Activated CD8-positive, alpha-beta memory T cell treated with anti-CD3 and anti-CD28 coated beads, Interleukin-2, amount 50 U/mL, for 24 hours (primary cell): ENCODE results near the gene AGAP5.

Experiments used
- DNase-seq: peaks from one replicate; pipeline ENCODE4 v3.0.0-alpha.2; 2020; ENCODE audit errors: extremely low read depth

Gene AGAP5

DNA sequence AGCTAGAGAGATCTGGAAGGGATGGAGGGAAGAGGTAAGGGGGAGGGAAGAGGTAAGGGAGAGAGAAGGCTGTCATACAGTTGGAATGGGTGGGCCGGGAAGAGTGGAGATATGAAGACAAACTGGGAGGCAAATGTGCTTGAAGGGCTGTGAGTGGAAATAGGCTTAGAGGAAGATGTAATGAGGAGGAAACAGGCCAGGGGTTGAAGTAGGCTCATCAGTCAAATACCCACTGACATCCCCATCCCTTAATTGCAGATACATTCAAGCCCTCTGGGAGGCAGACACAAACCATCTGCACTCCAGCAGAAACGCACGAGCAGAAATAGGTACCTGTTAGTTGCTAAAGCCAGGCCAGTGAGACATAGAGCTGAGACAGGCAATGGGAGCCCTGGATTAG, 44.2 kb downstream of the AGAP5 start:
- no peak for DNase-seq

DNA sequence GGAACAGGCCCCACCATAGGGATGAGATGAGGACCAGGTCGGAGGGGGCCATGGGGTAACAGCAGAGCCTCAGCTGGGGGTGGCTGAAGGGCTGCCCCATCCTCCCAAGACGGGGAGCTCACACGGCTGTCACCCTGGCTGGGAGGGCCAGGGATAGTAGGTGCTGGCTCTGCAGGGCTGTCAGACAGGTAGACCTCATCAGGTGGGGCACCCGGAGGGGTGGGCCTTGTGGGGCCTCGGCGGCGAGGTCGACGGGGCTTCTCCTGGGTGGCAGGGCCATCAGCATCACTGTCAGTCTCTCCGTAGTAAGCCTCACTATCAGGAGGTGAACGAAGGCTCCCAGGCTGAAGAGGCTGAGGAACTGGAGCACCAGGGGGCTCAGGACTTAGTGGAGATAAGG, 44.7 kb downstream of the AGAP5 start:
- DNase-seq, result no peak

DNA sequence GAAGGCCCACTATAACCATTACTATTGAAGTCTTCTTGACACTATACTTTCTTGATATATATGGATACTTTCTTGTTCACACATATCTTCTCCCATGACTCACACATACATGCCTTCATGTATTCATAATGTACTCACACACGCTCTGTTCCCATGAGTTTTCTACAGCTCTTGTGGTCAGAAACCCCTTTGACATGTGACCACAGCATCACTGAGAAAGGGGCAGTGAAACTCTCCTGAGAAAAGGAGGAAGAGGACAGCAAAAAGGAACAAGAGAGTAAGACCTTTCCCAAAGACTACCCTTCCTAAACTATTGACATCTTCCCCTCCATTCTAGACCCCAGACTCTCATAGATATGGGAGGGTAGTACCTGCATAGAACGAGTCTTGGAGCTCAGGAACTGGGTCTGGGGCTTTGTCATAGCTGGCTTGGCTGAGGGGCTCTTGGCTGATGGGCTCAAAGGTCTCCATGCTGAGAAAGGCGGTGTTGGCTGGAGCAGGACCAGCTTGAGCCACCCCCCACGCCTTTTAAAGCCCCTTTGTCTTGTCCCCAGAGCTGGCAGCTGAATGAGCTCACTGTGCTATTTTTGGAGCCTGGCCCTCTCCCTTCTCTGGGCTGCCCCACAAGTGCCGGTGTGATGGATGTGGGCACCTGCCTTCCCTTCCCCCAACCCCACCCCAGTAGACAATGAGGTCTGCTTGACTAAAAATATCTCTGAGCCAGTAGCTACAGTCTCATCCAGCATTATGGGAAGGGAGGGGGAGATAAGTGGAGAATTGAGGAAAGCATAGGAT, 47.2 kb downstream of the AGAP5 start:
- DNase-seq, result no peak

DNA sequence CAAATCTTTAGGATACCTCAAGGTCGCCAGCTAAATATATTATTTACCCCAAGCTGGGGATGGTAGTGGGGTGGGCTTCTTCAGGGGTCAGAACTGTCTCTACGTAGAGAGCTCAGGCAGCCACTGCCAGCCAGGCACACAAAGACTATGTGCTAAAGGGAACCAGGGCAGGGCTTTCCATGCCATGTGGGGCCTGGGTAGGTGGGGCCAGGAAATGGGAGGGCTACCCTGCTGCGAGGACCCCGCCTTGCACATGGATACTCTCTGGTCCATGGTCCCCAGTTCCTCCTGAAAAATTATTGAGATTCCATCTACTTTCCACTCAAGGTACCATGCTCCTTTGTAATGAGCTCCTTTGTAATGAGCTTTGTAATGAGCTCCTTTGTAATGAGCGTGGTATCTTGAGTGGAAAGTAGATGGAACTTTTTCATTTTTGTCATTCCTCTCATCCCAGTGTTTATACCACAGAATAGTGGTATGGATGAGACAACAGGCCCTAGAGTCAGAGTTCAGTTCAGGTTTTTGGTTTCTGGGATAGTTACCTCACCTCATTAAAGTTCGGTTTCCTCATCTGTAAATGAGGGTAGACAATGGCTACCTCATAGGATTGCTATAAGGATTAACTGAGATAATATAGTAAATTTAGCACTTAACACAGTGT, 47.9 kb downstream of the AGAP5 start:
- no peak for DNase-seq

DNA sequence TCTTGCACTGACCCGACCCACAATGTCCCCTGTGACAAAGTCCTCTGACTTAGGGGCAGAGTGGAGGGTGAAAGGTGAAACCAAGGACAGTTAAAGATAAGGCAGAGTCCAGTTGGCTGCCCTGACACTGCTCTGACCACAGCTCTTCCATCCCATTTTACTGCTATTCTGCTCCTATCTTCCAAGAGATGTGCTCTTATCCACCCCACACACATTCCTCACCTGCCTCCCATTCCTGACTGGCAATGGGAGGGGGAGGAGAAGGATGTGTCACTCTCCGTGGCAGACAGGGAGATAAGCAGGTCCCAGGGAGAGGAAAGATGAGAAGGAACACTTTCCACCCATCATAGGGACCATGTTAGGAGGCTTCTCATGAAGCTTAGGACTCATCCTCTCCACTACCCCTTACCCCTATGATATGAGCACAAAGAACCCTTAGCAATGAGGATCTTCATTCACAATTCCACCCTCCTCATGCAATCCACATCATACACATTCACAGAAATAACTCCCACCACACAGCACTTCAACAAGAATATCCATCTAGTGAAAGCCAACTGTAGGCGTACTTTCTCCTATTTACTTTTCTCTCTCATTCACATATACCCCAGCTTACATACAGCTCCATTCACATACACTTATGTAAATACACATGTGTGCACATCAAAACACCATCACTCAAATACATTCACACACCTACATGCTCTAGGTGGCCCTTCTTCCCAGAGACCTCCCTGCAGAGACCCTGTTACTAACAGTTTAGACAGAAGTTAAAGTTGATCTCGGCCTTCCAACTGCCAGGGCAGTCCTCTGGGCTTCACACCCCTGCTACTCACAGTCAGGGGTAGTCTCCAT, 48.7 kb downstream of the AGAP5 start:
- no peak for DNase-seq

DNA sequence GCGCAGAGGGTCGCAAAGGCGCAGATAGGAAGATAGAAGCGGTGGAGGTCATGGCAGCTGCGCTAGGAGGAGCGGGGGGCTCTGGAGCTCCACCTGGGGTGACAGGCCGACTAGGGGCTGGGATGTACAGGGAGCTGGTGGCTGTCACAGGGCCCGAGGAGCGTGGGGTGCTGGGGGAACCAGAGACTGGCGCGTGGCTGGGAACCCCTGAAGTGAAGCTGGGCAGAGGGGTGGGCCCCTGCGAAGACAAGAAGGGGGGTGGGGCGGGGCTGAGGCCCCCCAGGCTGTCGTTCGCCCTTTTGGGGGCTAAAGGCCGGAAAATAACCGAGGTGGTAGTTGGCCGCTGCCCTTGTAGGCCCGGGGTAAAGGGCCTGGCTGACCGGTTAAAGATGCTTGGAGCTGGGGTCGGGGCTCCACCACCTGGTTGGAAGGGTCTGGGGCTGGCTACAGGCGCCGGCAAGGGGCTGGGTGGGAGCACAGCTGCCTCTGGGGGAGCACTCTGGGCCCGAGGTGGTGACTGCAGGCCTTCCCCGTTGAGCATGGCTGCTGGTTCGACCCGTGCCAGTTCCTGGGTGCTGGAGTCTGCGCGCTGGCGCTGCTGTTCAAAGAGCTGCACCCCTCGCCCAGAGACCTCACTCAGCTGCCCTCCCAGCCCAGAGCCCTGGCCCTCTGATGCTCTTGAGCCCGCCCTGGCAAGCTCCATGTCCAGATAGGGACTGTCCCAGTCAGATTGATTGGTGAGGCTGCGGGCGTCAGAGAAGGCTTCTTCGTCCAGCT, 49.8 kb downstream of the AGAP5 start:
- DNase-seq, result no peak

DNA sequence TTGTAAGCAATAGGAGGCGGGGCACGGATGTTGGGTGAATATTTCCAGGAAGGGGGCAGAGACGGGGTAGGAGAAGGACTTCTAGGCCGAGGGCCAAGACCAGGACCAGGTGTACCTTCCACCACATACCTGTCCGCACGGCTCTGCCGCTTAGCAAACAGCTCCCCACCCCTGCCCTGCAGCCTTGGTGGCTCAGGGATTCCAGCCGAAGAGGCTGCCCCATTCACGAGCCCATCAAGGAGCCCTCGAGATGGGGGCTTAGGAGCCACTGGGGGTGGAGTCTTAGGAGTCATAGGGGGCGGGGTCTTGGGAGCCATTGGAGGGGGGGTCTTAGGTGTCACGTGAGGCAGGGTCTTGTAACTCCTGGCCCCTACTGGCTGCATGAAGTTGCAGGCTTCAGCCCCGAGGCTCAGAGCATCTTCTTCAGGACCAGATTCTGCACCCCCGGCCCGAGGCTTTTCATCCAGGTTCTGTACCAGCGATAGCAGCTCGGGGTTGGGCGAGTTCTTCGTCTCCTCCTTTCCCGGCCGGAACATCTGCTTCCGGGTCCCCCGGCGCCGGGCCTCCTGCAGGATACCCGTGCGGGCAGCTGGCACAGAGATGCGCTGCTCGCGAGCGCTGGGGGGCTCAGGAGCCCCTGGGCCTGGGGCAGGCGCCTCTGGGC, 50.6 kb downstream of the AGAP5 start:
- DNase-seq, result no peak

DNA sequence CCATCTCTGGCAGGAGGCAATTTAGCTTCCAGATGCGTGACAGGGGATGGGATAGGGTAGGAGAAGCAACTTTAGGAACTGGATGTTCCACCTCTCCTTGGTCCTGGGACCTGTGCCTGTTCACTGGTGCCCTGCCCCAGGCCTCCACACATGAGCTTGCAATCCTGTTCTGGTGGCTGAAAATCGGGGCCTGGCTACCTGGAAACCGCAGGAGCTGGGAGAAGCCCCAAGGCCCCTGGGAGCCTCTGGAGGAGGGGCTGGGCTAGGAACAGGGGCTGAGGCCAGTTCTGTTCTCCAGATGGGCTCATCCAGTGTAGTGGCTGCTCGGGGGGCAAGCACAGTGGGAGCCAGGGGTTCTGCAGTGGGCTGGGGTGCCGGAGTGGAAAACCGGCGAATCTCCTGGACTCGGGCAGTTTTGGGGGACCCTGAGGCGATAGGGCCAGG, 51.3 kb downstream of the AGAP5 start:
- no peak for DNase-seq

DNA sequence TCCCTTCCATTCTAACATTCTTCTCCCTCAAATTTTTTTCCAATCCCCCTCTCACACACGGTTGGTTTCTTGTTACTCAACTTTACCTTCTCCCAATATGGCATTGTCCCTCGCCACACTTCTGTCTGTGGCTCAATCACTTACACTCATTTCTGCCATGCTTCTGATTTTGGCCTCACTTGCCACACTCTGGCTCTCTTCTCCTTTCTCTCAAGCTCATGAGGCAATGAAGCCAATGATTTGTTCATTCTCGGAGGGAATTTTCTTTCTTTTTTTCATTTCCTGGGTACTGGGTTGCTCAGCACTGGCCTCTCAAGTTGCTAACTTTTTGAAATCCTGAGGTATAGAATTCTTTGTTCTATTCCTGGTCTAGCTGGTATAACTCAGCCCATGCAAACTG, 52.7 kb downstream of the AGAP5 start:
- no peak for DNase-seq

DNA sequence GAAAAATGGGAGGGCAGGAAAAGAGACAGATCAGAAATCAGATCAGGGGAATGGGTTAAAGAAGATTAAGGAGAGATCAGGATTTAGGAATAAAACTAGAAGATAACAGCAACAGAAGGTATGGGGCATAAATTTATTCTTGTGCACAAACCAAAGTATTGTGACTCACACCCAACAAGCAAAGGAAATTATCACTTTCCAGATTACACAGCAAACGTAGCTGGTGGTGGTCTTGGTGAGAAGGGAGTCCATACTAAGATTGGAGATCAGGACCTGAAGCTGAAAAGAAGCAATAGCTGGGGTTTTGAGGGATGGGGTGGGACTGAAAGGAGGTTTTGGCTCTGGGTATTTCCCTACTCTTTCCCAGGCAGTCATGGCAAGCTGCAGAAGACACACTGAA, 53.1 kb downstream of the AGAP5 start:
- no peak for DNase-seq

DNA sequence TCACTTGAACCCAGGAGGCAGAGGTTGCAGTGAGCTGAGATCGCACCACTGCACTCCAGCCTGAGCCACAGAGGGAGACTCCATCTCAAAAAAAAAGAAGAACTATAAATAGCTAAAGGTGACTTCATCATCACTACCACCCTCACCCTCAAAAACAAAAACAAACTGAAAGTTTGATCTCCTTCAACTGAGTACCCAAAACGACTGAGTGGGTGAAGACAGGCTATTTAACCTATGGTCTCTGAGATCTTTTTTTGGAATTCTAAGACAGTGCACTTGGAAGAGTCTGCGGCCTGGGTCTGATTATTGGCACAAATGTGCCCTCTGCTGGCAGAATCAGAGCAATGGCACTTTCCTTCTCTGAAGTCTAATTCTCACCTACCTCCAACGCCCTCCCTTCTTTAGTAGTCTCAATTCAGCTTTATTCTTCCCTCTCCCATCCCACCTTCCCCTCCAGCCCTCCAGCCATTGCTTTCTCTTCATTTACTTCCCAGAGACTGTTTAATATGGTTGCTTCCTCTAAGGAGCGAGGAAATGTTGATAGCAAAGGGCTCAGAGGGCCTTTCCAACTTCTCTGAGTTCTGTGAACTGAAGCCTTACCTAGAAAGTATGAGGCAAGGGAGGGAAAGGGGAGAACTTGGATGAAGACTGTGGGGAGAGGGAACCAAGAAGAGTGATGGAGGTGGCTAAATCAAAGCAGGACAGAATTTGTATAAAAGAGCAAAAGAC, 53.7 kb downstream of the AGAP5 start:
- no peak for DNase-seq

DNA sequence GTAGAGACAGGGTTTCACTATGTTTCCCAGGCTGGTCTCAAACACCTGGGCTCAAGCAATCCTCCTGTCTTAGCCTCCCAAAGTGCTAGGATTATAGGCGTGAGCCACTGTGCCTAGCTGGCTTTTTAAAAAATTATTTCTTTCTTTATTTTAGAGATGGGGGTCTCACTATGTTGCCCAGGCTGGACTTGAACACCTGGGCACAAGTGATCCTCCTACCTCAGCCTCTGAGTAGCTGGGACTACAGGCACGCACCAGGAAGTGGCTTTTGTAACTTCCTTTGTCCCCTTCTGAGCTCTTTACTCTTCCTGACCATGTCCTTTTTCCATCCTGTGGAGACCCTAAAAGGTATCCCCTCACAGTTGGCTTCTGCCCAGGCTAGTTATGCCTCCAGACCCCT, 54.5 kb downstream of the AGAP5 start:
- DNase-seq, result no peak

DNA sequence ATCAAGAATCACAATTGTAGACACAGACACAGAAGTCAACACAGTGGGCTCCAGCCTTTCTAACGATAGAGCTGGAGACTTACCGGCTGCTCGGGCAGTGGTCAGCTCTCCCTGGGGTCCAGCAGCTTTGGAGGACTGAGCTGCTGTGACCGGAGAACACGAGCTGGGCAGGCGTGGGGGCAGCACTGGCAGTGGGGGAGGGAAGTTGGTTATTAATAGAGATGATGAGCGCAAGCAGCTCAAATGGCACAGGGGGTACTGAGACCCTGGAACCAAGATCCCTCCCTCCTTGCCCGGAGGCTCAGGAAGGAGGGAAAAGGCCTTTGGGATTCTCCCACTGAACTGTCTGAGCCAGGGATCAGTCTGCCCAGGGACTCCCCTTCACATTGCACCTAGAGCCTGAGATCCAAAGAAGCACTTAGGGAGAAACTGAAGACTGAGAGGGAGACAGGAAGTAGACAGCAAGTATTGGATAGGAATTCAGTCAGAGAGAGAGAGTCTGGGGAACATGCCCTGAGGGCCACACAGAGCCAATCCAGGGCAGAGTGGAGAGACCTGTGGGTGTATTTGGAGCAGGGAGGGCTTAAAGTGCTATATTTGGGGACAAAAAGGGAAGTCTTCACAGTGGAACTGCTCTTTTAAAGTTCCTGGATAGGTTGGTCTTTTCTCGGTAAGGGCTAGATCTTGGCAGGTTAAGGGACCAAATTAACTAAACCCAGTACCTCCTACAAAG, 56.4 kb downstream of the AGAP5 start, which contains the start of gene MYOZ1:
TSS of gene MYOZ1 (minus strand) at position 147 of the 733 bp plus-strand sequence. CDS start 1,457 bp downstream, outside the sequence.
- no peak for DNase-seq

DNA sequence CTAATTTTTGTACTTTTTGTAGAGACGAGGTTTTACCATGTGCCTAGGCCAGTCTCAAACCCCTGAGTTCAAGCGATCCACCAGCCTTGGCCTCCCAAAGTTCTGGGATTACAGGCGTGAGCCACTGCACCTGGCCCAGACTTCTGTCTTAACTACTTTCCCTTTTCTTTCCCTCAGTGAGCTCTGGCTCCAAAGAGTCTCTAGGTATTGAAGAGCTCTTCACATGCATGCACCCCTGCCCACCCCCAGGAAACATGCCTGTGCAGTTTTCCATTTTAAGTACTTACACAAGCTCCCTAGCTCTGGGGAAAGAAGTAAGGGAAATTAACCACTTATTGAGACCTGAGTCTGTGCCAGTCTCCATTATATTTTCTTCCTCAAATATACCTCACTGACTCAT, 58.6 kb downstream of the AGAP5 start:
- DNase-seq, result no peak

DNA sequence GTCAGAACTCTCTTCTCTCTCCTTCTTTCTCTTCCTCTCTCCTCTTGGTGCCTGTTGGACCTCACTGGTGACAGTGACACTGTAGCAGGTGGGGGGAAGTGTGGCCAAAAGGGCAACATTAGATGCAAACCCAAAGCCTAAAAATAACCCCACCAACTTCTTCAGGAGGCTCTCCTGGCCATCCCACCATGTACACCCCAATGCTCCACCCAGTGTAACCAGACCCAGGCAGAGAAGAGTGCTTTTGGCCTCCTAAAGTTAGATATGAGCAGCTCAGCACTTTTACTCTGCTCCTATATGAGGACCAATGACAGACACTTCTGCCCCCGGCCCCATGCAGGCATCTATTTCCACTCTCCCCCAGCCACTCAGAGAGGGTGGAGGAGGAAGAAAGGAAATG, 62.1 kb downstream of the AGAP5 start:
- no peak for DNase-seq

DNA sequence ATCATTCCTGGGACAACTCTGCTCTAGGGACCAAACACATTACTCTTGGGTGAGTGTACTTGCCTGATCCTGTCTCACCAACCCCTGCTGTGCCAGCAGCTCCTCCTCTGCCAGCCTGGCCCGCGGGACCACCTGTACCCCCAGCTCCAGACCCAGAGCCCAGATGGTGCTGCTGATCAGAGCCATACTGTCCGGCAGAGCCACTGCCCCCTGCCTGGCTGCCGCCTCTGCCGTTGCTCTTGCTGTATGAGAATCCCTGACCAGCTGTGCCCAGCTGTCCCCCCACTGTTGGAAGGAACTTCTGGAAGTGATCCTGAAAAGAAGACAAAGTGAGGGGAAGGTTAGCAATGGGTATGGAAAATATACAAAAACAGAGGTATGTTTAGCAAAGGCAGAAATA, 63.5 kb downstream of the AGAP5 start:
- no peak for DNase-seq

DNA sequence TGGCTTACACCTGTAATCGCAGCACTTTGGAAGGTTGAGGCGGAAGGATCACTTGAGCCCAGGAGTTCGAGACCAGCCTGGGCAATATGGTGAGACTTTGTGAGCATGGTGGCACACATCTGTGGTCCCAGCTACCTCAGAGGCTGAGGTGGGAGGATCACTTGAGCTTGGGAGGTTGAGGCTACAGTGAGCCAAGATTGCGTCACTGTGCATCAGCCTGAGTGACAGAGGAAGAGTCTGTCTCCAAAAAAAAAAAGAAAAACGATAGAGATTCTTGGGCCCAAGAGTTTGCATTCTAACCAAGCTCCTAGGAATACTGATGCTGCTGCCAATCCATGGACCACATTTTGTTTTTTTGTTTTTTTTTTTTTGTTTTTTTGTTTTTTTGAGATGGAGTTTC, 68.7 kb downstream of the AGAP5 start:
- DNase-seq, result no peak

DNA sequence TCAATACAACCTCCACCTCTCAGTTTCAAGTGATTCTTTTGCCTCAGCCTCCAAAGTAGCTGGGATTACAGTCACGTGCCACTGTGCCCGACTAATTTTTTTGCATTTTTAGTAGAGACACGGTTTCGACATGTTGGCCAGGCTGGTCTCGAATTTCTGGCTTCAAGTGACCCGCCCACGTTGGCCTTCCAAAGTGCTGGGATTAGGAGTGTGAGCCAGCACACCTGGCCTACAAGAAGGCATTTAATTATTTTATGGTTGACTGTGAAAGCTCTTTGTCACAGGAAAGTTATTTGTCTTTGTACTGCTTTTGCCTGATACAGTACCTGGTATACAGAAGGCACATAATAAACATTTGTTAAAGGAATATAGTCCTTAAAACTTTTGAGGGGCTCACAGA, 69.5 kb downstream of the AGAP5 start:
- no peak for DNase-seq

DNA sequence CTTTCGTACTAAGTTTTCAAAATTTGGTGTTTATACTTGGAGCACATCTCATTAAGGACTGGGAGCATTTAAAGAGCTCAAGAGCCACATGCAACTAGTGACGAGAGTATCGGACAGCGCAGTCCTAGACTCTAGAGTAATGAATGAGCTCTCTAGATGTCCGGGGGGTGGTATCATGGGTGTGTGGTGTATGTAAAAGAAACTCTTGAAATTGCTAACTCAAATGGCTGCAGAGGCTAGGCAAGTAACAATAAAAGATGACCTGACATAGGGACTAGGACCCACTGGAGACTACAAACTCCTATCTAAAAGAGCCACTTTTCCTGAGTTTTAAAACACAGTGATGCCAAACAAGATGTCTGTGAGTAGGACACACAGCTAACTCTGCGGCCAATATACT, 70.6 kb downstream of the AGAP5 start:
- DNase-seq, result no peak
